IMR-90 (cell line): Measurements from ENCODE around the gene IL15RA. TPM values are rescaled to one million over a fixed set of nuclear protein-coding genes. Genes with fewer than 3 reads are reported as not detected.
"Not testable (repeated sequence)": the region's sequence is repeated elsewhere in the genome, so short reads cannot be mapped to it uniquely, and the experiment has no call there.

Experiments used
- ATAC-seq: fragments of 200-7000 bp; cut with Tn5 transposase; 2 replicates; pipeline ENCODE4 v1.9.1; 2020; ENCODE audit warnings: low read depth, mild to moderate bottlenecking, moderate library complexity
- BruUV-seq: library from RNA; stranded (reverse); fragments of 400-500 nt; replicated peaks from 2 replicates; lab custom pipeline; 2021; lab: Mats Ljungman, UMichigan
- CTCF ChIA-PET: fragments of 300-600 bp; formaldehyde crosslinking; extraction: SDS; loops from one replicate; lab custom pipeline; 2021; ENCODE audit warnings: antibody characterized with exemption; lab: Yijun Ruan, JAX
- POLR2A ChIA-PET: fragments of 300-600 bp; sonication (Branson Sonifier 250); formaldehyde crosslinking; loops from one replicate; lab custom pipeline; 2022; ENCODE audit warnings: antibody characterized with exemption; ENCODE audit not compliant: unreplicated experiment; lab: Charles Lee
- DNase-seq: peaks from one replicate; pipeline ENCODE4 v3.0.0; 2013
- H2AFZ ChIP-seq: replicated peaks from 2 replicates; pipeline ENCODE3; 2013; ENCODE audit warnings: low read length, mild to moderate bottlenecking; ENCODE audit not compliant: poor library complexity
- H2AK5ac ChIP-seq: 2 replicates; pipeline ENCODE4 v1.6.1; 2013; ENCODE audit warnings: low read depth, low read length, inconsistent platforms
- H2AK9ac ChIP-seq: replicated peaks from 2 replicates; pipeline ENCODE3; 2013; ENCODE audit warnings: mild to moderate bottlenecking, low read depth, low read length, moderate library complexity; ENCODE audit not compliant: poor library complexity
- H2BK120ac ChIP-seq: 2 replicates; pipeline ENCODE4 v1.6.1; 2013; ENCODE audit warnings: low read depth, low read length, inconsistent platforms
- H2BK15ac ChIP-seq: 3 replicates; pipeline ENCODE4 v1.6.1; 2013; ENCODE audit warnings: low read depth, low read length, inconsistent platforms
- H2BK20ac ChIP-seq: 2 replicates; pipeline ENCODE4 v1.6.1; 2013; ENCODE audit warnings: low read depth, mild to moderate bottlenecking, inconsistent platforms, low read length, moderate library complexity
- H2BK5ac ChIP-seq: 2 replicates; pipeline ENCODE4 v1.6.1; 2013; ENCODE audit warnings: mild to moderate bottlenecking, low read depth, low read length, inconsistent platforms; ENCODE audit not compliant: poor library complexity, severe bottlenecking
- H3K14ac ChIP-seq: replicated peaks from 2 replicates; pipeline ENCODE4 v1.6.1; 2013; ENCODE audit warnings: low read depth, low read length, inconsistent platforms
- H3K18ac ChIP-seq: 2 replicates; pipeline ENCODE4 v1.6.1; 2013; ENCODE audit warnings: low read depth, low read length, control low read depth
- H3K23ac ChIP-seq: 2 replicates; pipeline ENCODE4 v1.6.1; 2013; ENCODE audit warnings: low read depth, low read length, inconsistent platforms
- H3K27ac ChIP-seq: 2 replicates; pipeline ENCODE4 v1.5.1; 2013; ENCODE audit warnings: mild to moderate bottlenecking, control low read depth, low read length; ENCODE audit not compliant: insufficient read depth
- H3K27me3 ChIP-seq: 2 replicates; pipeline ENCODE4 v1.6.1; 2013; ENCODE audit warnings: low read length; ENCODE audit not compliant: control insufficient read depth, insufficient read depth
- H3K36me3 ChIP-seq: 2 replicates; pipeline ENCODE4 v1.6.1; 2013; ENCODE audit warnings: low read length, mixed read lengths; ENCODE audit not compliant: control insufficient read depth, insufficient read depth
- H3K4ac ChIP-seq: 2 replicates; pipeline ENCODE4 v1.6.1; 2013; ENCODE audit warnings: low read depth, low read length, inconsistent platforms
- H3K4me1 ChIP-seq: 2 replicates; pipeline ENCODE4 v1.6.1; 2013; ENCODE audit warnings: low read length, mixed read lengths; ENCODE audit not compliant: control insufficient read depth, insufficient read depth
- H3K4me2 ChIP-seq: 2 replicates; pipeline ENCODE4 v1.6.1; 2013; ENCODE audit warnings: low read depth, mild to moderate bottlenecking, control low read depth, low read length, moderate library complexity
- H3K4me3 ChIP-seq: 2 replicates; pipeline ENCODE4 v1.5.1; 2013; ENCODE audit warnings: low read depth, mild to moderate bottlenecking, control low read depth, low read length, moderate library complexity; ENCODE audit not compliant: insufficient read depth
- H3K56ac ChIP-seq: 2 replicates; pipeline ENCODE4 v1.6.1; 2013; ENCODE audit warnings: low read length, inconsistent platforms; ENCODE audit not compliant: insufficient read depth; ENCODE audit errors: extremely low read depth
- H3K79me1 ChIP-seq, 2 experiments: 2 replicates each; pipeline ENCODE4 v1.6.1; 2013; ENCODE audit warnings: low read length in 2 of 2, inconsistent platforms in 1 of 2, low read depth in 1 of 2
- H3K9ac ChIP-seq: 2 replicates; pipeline ENCODE4 v1.6.1; 2013; ENCODE audit warnings: low read depth, low read length, control low read depth
- H3K9me1 ChIP-seq: 2 replicates; pipeline ENCODE4 v1.6.1; 2013; ENCODE audit warnings: low read length, inconsistent platforms; ENCODE audit not compliant: insufficient read depth
- H3K9me3 ChIP-seq: 2 replicates; pipeline ENCODE4 v1.6.1; 2013; ENCODE audit warnings: low read length; ENCODE audit not compliant: control insufficient read depth, insufficient read depth
- H4K20me1 ChIP-seq: 2 replicates; pipeline ENCODE4 v1.6.1; 2013; ENCODE audit warnings: low read length, inconsistent platforms; ENCODE audit not compliant: insufficient read depth
- H4K5ac ChIP-seq: 2 replicates; pipeline ENCODE4 v1.6.1; 2013; ENCODE audit warnings: mild to moderate bottlenecking, low read depth, low read length, control low read depth
- H4K8ac ChIP-seq, 2 experiments: 2 replicates each; pipeline ENCODE4 v1.6.1; 2013; ENCODE audit warnings: low read depth in 2 of 2, low read length in 2 of 2, control low read depth in 1 of 2, inconsistent platforms in 1 of 2
- H4K91ac ChIP-seq: 2 replicates; pipeline ENCODE4 v1.6.1; 2013; ENCODE audit warnings: low read depth, low read length, inconsistent platforms; ENCODE audit not compliant: insufficient read depth
- WGBS, 2 experiments: methylation state at CpG; one replicate each; pipeline versions ENCODE4 v1.1.5 to v1.1.7; 2013; ENCODE audit warnings: missing lambda C conversion rate in 2 of 2; ENCODE audit not compliant: insufficient read length in 1 of 2; ENCODE audit errors: extremely low coverage in 2 of 2; 5-methylcytosine and 5-hydroxymethylcytosine counted together
- dilution Hi-C: fragments of 300-500 bp; cut with HindIII; formaldehyde crosslinking; loops from one replicate; pipeline ENCODE4 v1.14.3; 2018; ENCODE audit warnings: low sequenced_read_pairs; ENCODE audit not compliant: unreplicated experiment
- in situ Hi-C: fragments of 300-500 bp; cut with MboI; formaldehyde crosslinking; loops from 3 replicates; pipeline ENCODE4 v1.14.3; 2019; ENCODE audit warnings: low sequenced_read_pairs, inconsistent platforms, mixed read lengths
- intact Hi-C: fragments of 100-400 bp; cut with micrococcal nuclease; formaldehyde crosslinking; loops from 2 replicates; pipeline ENCODE4 v1.10.0; 2022
- polyA plus RNA-seq, 3 experiments: library from polyadenylated mRNA; depleted of rRNA; stranded (reverse); fragments of >200 nt; gene quantifications; 2 replicates each; pipeline ENCODE4 v1.2.3, GENCODE V29; 2012; ENCODE audit warnings: low replicate concordance in 1 of 3
- total RNA-seq: library from RNA; depleted of rRNA; stranded (reverse); fragments of >200 nt; gene quantifications from 2 replicates; pipeline ENCODE4 v1.2.3, GENCODE V29; 2012

Gene IL15RA
- total and polyA plus RNA-seq, 2 of the 4 experiments (the other 2 are of a cell fraction) = 2.0 to 7.6 TPM

DNA sequence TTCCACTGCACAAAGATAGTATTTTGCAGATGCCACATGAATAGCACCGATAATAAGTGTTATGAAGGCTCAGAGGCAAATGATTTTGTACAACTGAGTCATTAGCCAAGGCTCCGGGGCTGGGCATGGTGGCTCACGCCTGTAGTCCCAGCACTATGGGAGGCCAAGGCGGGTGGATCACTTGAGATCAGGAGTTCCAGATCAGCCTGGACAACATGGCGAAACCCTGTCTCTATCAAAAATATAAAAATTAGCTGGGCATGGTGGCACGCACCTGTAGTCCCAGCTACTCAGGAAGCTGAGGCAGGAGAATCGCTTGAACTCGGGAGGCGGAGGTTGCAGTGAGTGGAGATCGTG, 30.9 kb downstream of the IL15RA start:
- intact Hi-C loops = loop anchor here (2.0 kb wide), 1 partner anchor 30 kb away; the partner anchor contains the start of gene IL15RA
- H3K9me3 ChIP-seq, BruUV-seq, in situ Hi-C loops, dilution Hi-C loops, DNase-seq, H3K27me3 ChIP-seq, H4K20me1 ChIP-seq, ATAC-seq, H3K4me3 ChIP-seq, H3K36me3 ChIP-seq: not testable (repeated sequence)
- Histone ChIP-seq H2BK15ac (peak overlapping the region; percentile 99), H3K18ac (peak overlapping the region; percentile 98), H3K4ac (peak overlapping the region; percentile 99), H3K9ac (peak overlapping the region; percentile 74), H3K23ac (peak overlapping the region; percentile 98), H2BK5ac (peak overlapping the region; percentile 98), H2AFZ (peak overlapping the region; percentile 93), H3K4me1 (peaks cover 34% of the 10 kb centered on the region), H4K5ac (peak overlapping the region; percentile 96), H3K14ac (peak overlapping the region; percentile 98), H3K27ac (peak overlapping the region; percentile 99), H3K56ac (peak overlapping the region; percentile 87; the same call in 1 of the 2 replicates), H3K79me1 (peaks cover 0 to 23% of the 10 kb centered on the region in 2 experiments; a peak in 3 of 4 replicates), H4K8ac (peak overlapping the region; percentile 90 to 99), H3K4me2 (peak overlapping the region; percentile 82), H2BK20ac (peak overlapping the region; percentile 99), H2BK120ac (peak overlapping the region; percentile 100), H3K9me1 (peaks cover 22% of the 10 kb centered on the region), H2AK5ac (peak overlapping the region; percentile 99), H4K91ac (peak overlapping the region; percentile 99), H2AK9ac (peak overlapping the region; percentile 92)
- CTCF ChIA-PET = interaction anchor here (0.6 kb wide), 1 partner anchor 143 kb away, joined by 5 read pairs; no protein-coding TSS in a partner anchor
- POLR2A ChIA-PET = interaction anchor here (0.9 kb wide), 1 partner anchor 14 kb away, joined by 18 read pairs; no protein-coding TSS in a partner anchor
- WGBS, 2 experiments = 84% methylated on average over 4 of the region's 10 CpGs; no CpG with 5 or more reads in 1 of the 2 experiments
